Ishikawa (cell line): ENCODE results near the gene LGR4.

Experiments used
- CEBPB ChIP-seq: IDR thresholded peaks from 2 replicates; pipeline ENCODE4 v1.6.1; 2012
- CREB1 ChIP-seq: IDR thresholded peaks from 2 replicates; pipeline ENCODE4 v1.6.1; 2012; ENCODE audit warnings: low read depth
- EGR1 ChIP-seq: IDR thresholded peaks from 2 replicates; pipeline ENCODE4 v1.6.1; 2012
- EP300 ChIP-seq: IDR thresholded peaks from 2 replicates; pipeline ENCODE4 v1.6.1; 2012; ENCODE audit warnings: borderline replicate concordance
- FOXM1 ChIP-seq: IDR thresholded peaks from 2 replicates; pipeline ENCODE4 v1.6.1; 2012; ENCODE audit warnings: low read depth, borderline replicate concordance
- MAX ChIP-seq: IDR thresholded peaks from 2 replicates; pipeline ENCODE4 v1.6.1; 2012
- NFIC ChIP-seq: IDR thresholded peaks from 2 replicates; pipeline ENCODE4 v1.6.1; 2012
- RAD21 ChIP-seq: IDR thresholded peaks from 2 replicates; pipeline ENCODE4 v1.6.1; 2012; ENCODE audit warnings: low read depth
- REST ChIP-seq: IDR thresholded peaks from 2 replicates; pipeline ENCODE4 v1.6.1; 2012; ENCODE audit warnings: low read depth, mild to moderate bottlenecking
- TAF1 ChIP-seq: IDR thresholded peaks from 2 replicates; pipeline ENCODE4 v1.6.1; 2012; ENCODE audit warnings: low read depth, mild to moderate bottlenecking
- TCF12 ChIP-seq: IDR thresholded peaks from 2 replicates; pipeline ENCODE4 v1.6.1; 2012; ENCODE audit warnings: low read depth
- TEAD4 ChIP-seq: IDR thresholded peaks from 2 replicates; pipeline ENCODE4 v1.6.1; 2012
- USF1 ChIP-seq: IDR thresholded peaks from 2 replicates; pipeline ENCODE4 v1.6.1; 2012
- YY1 ChIP-seq: IDR thresholded peaks from 2 replicates; pipeline ENCODE4 v1.6.1; 2012; ENCODE audit warnings: low read depth
- ZBTB7A ChIP-seq: IDR thresholded peaks from 2 replicates; pipeline ENCODE4 v1.6.1; 2012; ENCODE audit warnings: low read depth

The LGR4 gene

GRCh38 chr11:27420722-27421572 is 51.6 kb downstream of the LGR4 start:
- no peak for TF ChIP-seq TCF12
- no peak for TF ChIP-seq REST
- no peak for TF ChIP-seq YY1
- TF ChIP-seq EP300 = no peak
- no peak for TF ChIP-seq CREB1
- no peak for TF ChIP-seq MAX
- no peak for TF ChIP-seq EGR1
- no peak for TF ChIP-seq TAF1
- TF ChIP-seq TEAD4 = 0 out of 2 replicates have a peak, but pooled peaks have one; percentile 15
- TF ChIP-seq CEBPB = peak; percentile 40; the same call in 1 of the 2 replicates
- TF ChIP-seq FOXM1 = no peak
- TF ChIP-seq ZBTB7A = no peak
- TF ChIP-seq RAD21 = no peak
- TF ChIP-seq USF1 = no peak
- TF ChIP-seq NFIC = no peak

- no peak for TF ChIP-seq USF1
- no peak for TF ChIP-seq YY1
These were observed 52.4 kb downstream of the LGR4 start for GRCh38 chr11:27420217-27420616.

GRCh38 chr11:27418356-27418755 is 54.2 kb downstream of the LGR4 start:
- no peak for TF ChIP-seq TEAD4
- TF ChIP-seq CEBPB = no peak
- no peak for TF ChIP-seq NFIC
- no peak for TF ChIP-seq ZBTB7A
- no peak for TF ChIP-seq FOXM1
- TF ChIP-seq MAX = no peak

GRCh38 chr11:27416568-27417176 is 55.9 kb downstream of the LGR4 start:
- TF ChIP-seq TEAD4 (0 out of 2 replicates have a peak, but pooled peaks have one; percentile 28), YY1 (no peak)

GRCh38 chr11:27414644-27415043 is 57.9 kb downstream of the LGR4 start:
- TF ChIP-seq CREB1 = no peak
- TF ChIP-seq TEAD4 = no peak
- no peak for TF ChIP-seq FOXM1

- TF ChIP-seq YY1 (no peak), MAX (no peak), CREB1 (no peak), REST (no peak), TCF12 (no peak), RAD21 (no peak), FOXM1 (no peak), NFIC (no peak), TEAD4 (no peak), ZBTB7A (no peak), CEBPB (no peak), EP300 (no peak), EGR1 (no peak), TAF1 (no peak), USF1 (no peak)
These were observed 59.4 kb downstream of the LGR4 start for GRCh38 chr11:27413218-27413617.
